Common myeloid progenitor, CD34-positive (primary cell): ENCODE measurements around the gene CD164. TPM values are rescaled to one million over a fixed set of nuclear protein-coding genes. Genes with fewer than 3 reads are reported as not detected.
A peak's percentile ranks its signal among the peaks of the same experiment; 100 is the strongest.

Experiments used
- CTCF ChIA-PET: fragments of 350-600 bp; sonication (Branson Sonifier 250); formaldehyde crosslinking; loops from one replicate; lab custom pipeline; 2021; ENCODE audit warnings: antibody characterized with exemption; lab: Charles Lee
- POLR2A ChIA-PET: fragments of 350-600 bp; sonication (Branson Sonifier 250); formaldehyde crosslinking; loops from one replicate; lab custom pipeline; 2021; ENCODE audit warnings: antibody characterized with exemption; lab: Charles Lee
- DNase-seq, 3 donors: peaks; one replicate each; pipeline versions ENCODE4 v3.0.0 to v3.0.0-alpha.2; 2013
- H3K27ac ChIP-seq, 2 experiments: 1 replicate in 1 of 2; 2 replicates in 1 of 2; pipeline ENCODE4 v1.7.0; 2013; ENCODE audit warnings: inconsistent platforms in 2 of 2, low read length in 2 of 2, mild to moderate bottlenecking in 2 of 2, low read depth in 1 of 2, moderate library complexity in 1 of 2; ENCODE audit not compliant: severe bottlenecking in 2 of 2, insufficient read depth in 1 of 2, poor library complexity in 1 of 2
- H3K27me3 ChIP-seq, 5 experiments: replicated peaks in 2 of 5; 1 replicate in 3 of 5; 2 replicates in 2 of 5; pipeline versions ENCODE4 v1.6.1 to v1.7.0; 2013; ENCODE audit warnings: low read length in 4 of 5, mild to moderate bottlenecking in 2 of 5, moderate library complexity in 2 of 5, inconsistent platforms in 1 of 5; ENCODE audit not compliant: insufficient read depth in 5 of 5, control insufficient read depth in 4 of 5
- H3K36me3 ChIP-seq, 4 experiments: 1 replicate in 2 of 4; 2 replicates in 2 of 4; pipeline versions ENCODE4 v1.6.1 to v1.7.0; 2013; ENCODE audit warnings: low read length in 3 of 4, control low read depth in 1 of 4, mild to moderate bottlenecking in 1 of 4; ENCODE audit not compliant: control insufficient read depth in 4 of 4, insufficient read depth in 4 of 4
- H3K4me1 ChIP-seq, 4 experiments: 1 replicate in 3 of 4; 2 replicates in 1 of 4; pipeline versions ENCODE4 v1.6.1 to v1.7.1; 2013; ENCODE audit warnings: low read length in 3 of 4, mild to moderate bottlenecking in 3 of 4, control low read depth in 1 of 4, inconsistent platforms in 1 of 4, moderate library complexity in 1 of 4; ENCODE audit not compliant: control insufficient read depth in 4 of 4, insufficient read depth in 4 of 4; ENCODE audit errors: control extremely low read depth in 1 of 4
- H3K4me3 ChIP-seq, 7 experiments: 1 replicate in 4 of 7; 2 replicates in 3 of 7; pipeline versions ENCODE4 v1.5.1 to v1.7.0; 2013; ENCODE audit warnings: mild to moderate bottlenecking in 7 of 7, low read length in 6 of 7, moderate library complexity in 6 of 7, inconsistent platforms in 2 of 7, low read depth in 2 of 7, control low read depth in 1 of 7; ENCODE audit not compliant: insufficient read depth in 4 of 7, control insufficient read depth in 1 of 7; ENCODE audit errors: extremely low read depth in 1 of 7
- H3K9me3 ChIP-seq, 5 experiments: 1 replicate in 4 of 5; 2 replicates in 1 of 5; pipeline versions ENCODE4 v1.6.1 to v1.7.1; 2013; ENCODE audit warnings: low read length in 4 of 5, mild to moderate bottlenecking in 2 of 5, inconsistent platforms in 1 of 5, low read depth in 1 of 5, moderate library complexity in 1 of 5; ENCODE audit not compliant: control insufficient read depth in 4 of 5, insufficient read depth in 2 of 5; ENCODE audit errors: control extremely low read depth in 1 of 5
- WGBS: methylation state at CpG from one replicate; pipeline ENCODE4 v1.1.5; 2013; ENCODE audit not compliant: insufficient coverage; 5-methylcytosine and 5-hydroxymethylcytosine counted together
- polyA plus RNA-seq: library from polyadenylated mRNA; unstranded; fragments of 120-200 nt; gene quantifications from one replicate; pipeline ENCODE4 v1.2.1, GENCODE V29; 2013

The CD164 gene
- 489 TPM for polyA plus RNA-seq

GRCh38 chr6:109381747-109382575 is at the start of gene CD164:
Gene CD164, minus strand, starts transcription at chr6:109382467. Its CDS starts 89 bp downstream, at chr6:109382378.
- H3K36me3 ChIP-seq = peaks cover 2 to 30% (median 20%) of the 10 kb centered on the region in 4 experiments

GRCh38 chr6:109429496-109429895 is 47.2 kb upstream of the CD164 start:
- Histone ChIP-seq H3K9me3 (no peaks in the 10 kb centered on the region), H3K27ac (no peak overlapping the region), H3K4me1 (peaks cover 0 to 4% (median 0%) of the 10 kb centered on the region in 4 experiments), H3K36me3 (no peaks in the 10 kb centered on the region), H3K4me3 (no peak overlapping the region), H3K27me3 (no peaks in the 10 kb centered on the region)
- no peak for DNase-seq
- ChIA-PET POLR2A (interaction anchor here (0.5 kb wide), 1 partner anchor 562 kb away, joined by 3 read pairs; no protein-coding TSS in a partner anchor), CTCF (interaction anchor here (1.3 kb wide), 1 partner anchor 33 kb away, joined by 5 read pairs; no protein-coding TSS in a partner anchor)
- WGBS = 97% methylated on average over 3 of the region's 3 CpGs

More at GRCh38 chr6:109381747-109382575, at the start of gene CD164:
- peaks cover 42 to 63% (median 49%) of the 10 kb centered on the region in 4 experiments for H3K4me1 ChIP-seq
- DNase-seq = peak; percentile 96 to 98 (median 98)
- peak within 1 kb of the TSS; percentile 71 to 100 (median 96) for H3K4me3 ChIP-seq
- no peaks in the 10 kb centered on the region for H3K9me3 ChIP-seq
- ChIA-PET POLR2A (interaction anchor here (0.5 to 2.7 kb wide), 11 partner anchors 9 to 306 kb away, joined by 3 to 19 read pairs (median 7); partner anchors contain the start of genes PPIL6, SESN1 and SMPD2), CTCF (interaction anchor here (0.8 to 5.8 kb wide), 21 partner anchors 9 to 841 kb away, joined by 3 to 78 read pairs (median 7); partner anchors contain the start of genes CEP57L1, PPIL6, SESN1 and SMPD2)
- peak within 1 kb of the TSS; percentile 99 to 100 for H3K27ac ChIP-seq
- WGBS = 0% methylated on average over 73 of the region's 93 CpGs
- no peaks in the 10 kb centered on the region for H3K27me3 ChIP-seq

- Histone ChIP-seq H3K4me3 (no peak overlapping the region), H3K9me3 (no peaks in the 10 kb centered on the region), H3K27ac (no peak overlapping the region), H3K4me1 (peaks cover 0 to 4% (median 0%) of the 10 kb centered on the region in 4 experiments), H3K27me3 (no peaks in the 10 kb centered on the region), H3K36me3 (no peaks in the 10 kb centered on the region)
- 95% methylated on average over 2 of the region's 7 CpGs for WGBS
- DNase-seq = no peak
- POLR2A ChIA-PET = interaction anchor here (0.6 kb wide), 1 partner anchor 32 kb away, joined by 3 read pairs; no protein-coding TSS in a partner anchor
- CTCF ChIA-PET = interaction anchor here (0.6 kb wide), 1 partner anchor 166 kb away, joined by 3 read pairs; no protein-coding TSS in a partner anchor
Measured at GRCh38 chr6:109428889-109429477, 46.7 kb upstream of the CD164 start.

- CTCF ChIA-PET = no interaction called here
Measured at GRCh38 chr6:109424946-109425345, 42.7 kb upstream of the CD164 start.

GRCh38 chr6:109421184-109421583 is 38.9 kb upstream of the CD164 start:
- no peak for DNase-seq
- H3K4me3 ChIP-seq = no peak overlapping the region
- H3K9me3 ChIP-seq = no peaks in the 10 kb centered on the region
- H3K36me3 ChIP-seq = no peaks in the 10 kb centered on the region
- no peaks in the 10 kb centered on the region for H3K27me3 ChIP-seq
- peaks cover 0 to 3% (median 0%) of the 10 kb centered on the region in 4 experiments for H3K4me1 ChIP-seq
- ChIA-PET CTCF (interaction anchor here (0.9 to 1.5 kb wide), 3 partner anchors 9 to 24 kb away, joined by 3 to 6 read pairs (median 4); no protein-coding TSS in a partner anchor), POLR2A (no interaction called here)
- WGBS = no CpG with 5 or more reads among the region's 1 CpG
- no peak overlapping the region for H3K27ac ChIP-seq

More at GRCh38 chr6:109424946-109425345, 42.7 kb upstream of the CD164 start:
- peaks cover 0 to 3% (median 0%) of the 10 kb centered on the region in 4 experiments for H3K4me1 ChIP-seq
- POLR2A ChIA-PET = no interaction called here
- H3K36me3 ChIP-seq = no peaks in the 10 kb centered on the region
- WGBS = 100% methylated on average over 1 of the region's 2 CpGs
- no peak for DNase-seq
- H3K27ac ChIP-seq = no peak overlapping the region
- no peaks in the 10 kb centered on the region for H3K9me3 ChIP-seq
- no peak overlapping the region for H3K4me3 ChIP-seq
- no peaks in the 10 kb centered on the region for H3K27me3 ChIP-seq

GRCh38 chr6:109420751-109421150 is 38.5 kb upstream of the CD164 start:
- Histone ChIP-seq H3K36me3 (no peaks in the 10 kb centered on the region), H3K4me3 (no peak overlapping the region), H3K4me1 (peaks cover 0 to 3% (median 0%) of the 10 kb centered on the region in 4 experiments), H3K27ac (no peak overlapping the region), H3K9me3 (no peaks in the 10 kb centered on the region), H3K27me3 (no peaks in the 10 kb centered on the region)
- peak in 2 of 3 donors; percentile 64 to 70 for DNase-seq
- ChIA-PET CTCF (interaction anchor here (0.7 to 0.9 kb wide), 3 partner anchors 9 to 23 kb away, joined by 3 to 4 read pairs (median 4); no protein-coding TSS in a partner anchor), POLR2A (no interaction called here)
- WGBS = 67% methylated on average over 1 of the region's 1 CpG
